SK-N-SH (cell line): ENCODE data around the gene LEO1.

ENCODE experiments used
- CTCF ChIP-seq: fragments of 200-600 bp; sonication (generic); IDR thresholded peaks from 2 replicates; pipeline ENCODE4 v1.6.1; 2017; ENCODE audit warnings: antibody characterized with exemption, mild to moderate bottlenecking, moderate library complexity
- EZH2phosphoT487 ChIP-seq: fragments of 200-600 bp; sonication (generic); IDR thresholded peaks from 2 replicates; pipeline ENCODE4 v1.6.1; 2017; ENCODE audit warnings: low read depth, mixed run types, mild to moderate bottlenecking, antibody characterized with exemption, moderate library complexity, borderline replicate concordance

- TF ChIP-seq CTCF (no peak), EZH2phosphoT487 (no peak)
Observed at GRCh38 chr15:51909584-51909983, 62.0 kb downstream of the LEO1 start.
